Measurements from ENCODE around the gene TGFB2.

- TF ChIP-seq EZH2 (IDR thresholded peaks at IDR 0.05; ENCODE audit: low read length) (no peak), CTCF (optimal IDR thresholded peaks at IDR 0.05 in 1 of 3, IDR thresholded peaks at IDR 0.05 in 1 of 3, conservative IDR thresholded peaks at IDR 0.05 in 1 of 3; ENCODE audit: extremely low read depth in 1 of 3, insufficient read depth in 2 of 3, low read length in 3 of 3) (no peak)
Measured at GRCh38 chr1:218397752-218398339, 52.7 kb downstream of the TGFB2 start.

Measured in keratinocyte (primary cell).